Measurements from ENCODE around the gene TRIM10.
A peak's percentile ranks its signal among the peaks of the same experiment; 100 is the strongest.

TRIM10 gene, protein sequence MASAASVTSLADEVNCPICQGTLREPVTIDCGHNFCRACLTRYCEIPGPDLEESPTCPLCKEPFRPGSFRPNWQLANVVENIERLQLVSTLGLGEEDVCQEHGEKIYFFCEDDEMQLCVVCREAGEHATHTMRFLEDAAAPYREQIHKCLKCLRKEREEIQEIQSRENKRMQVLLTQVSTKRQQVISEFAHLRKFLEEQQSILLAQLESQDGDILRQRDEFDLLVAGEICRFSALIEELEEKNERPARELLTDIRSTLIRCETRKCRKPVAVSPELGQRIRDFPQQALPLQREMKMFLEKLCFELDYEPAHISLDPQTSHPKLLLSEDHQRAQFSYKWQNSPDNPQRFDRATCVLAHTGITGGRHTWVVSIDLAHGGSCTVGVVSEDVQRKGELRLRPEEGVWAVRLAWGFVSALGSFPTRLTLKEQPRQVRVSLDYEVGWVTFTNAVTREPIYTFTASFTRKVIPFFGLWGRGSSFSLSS

DNA sequence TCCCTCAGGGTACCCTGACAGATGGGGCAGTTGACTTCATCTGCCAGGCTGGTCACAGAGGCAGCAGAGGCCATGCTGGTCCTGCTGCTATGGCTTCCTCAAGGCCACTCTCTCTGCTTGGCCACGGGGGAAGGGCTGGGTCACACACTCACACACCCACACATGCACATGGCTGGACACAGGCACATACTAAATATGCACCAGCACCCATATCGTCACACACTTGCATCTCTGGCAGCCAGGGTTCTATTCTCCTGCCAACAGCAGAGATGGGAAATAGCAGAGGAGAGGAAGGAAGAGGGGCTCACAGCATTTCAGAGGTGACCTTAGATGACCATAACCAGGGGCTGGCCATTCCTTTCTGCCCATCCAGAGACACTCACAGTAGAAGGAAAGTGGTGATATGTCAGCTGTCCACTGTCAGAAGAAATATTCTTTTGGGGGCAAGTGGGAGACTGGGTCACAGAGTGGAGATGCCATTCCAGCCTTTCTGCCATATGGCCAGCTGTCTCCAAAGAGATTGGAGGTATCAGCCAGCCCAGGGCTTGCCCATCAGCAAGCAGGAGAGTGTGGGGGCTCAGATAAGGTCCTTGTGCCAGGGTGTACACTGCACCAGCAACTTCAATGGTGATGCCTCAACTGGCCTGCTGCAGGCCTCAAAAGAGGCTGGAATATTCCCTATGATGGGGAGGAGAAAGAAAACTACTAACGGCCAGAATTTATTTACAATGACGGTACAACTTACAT is at the start of gene TRIM10:
TSS of gene TRIM10 (minus strand) at position 427 of the 747 bp plus-strand sequence. CDS start at position 74, 353 bp downstream.
- no peak for DNase-seq (ENCODE audit: low spot score)

DNA sequence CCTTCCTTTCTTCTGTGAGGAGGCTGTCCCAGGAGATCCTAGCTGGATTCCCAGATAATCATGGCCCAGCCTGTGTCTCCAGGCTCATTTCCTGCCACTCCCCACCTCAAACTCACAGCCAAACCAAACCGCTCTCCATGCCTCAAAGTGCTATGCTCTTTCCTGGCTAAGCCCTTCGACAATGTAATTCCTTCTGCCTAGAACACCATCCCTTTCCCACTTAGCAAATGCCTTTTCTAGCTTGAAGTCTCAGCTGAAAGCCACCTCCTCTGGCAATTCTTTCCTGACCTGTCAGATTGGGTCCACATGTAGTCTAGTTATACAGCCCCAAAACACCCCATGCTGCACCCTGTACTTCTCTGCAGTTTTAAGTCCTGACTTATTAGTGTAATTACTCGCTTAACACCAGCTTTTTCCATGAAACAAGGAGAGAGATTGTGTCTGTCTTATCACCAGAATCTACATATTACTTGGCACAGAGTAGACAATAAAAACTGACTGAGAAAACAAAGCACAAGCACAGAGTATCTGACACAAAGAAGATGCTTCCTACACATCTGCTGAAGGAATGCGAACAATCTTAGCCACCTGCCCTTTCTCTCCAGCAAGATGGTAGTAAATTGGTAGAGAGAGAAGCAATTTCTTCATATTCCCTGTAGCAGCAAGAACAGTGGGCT is 46.7 kb upstream of the TRIM10 start:
- no peak for DNase-seq (ENCODE audit: low spot score)

DNA sequence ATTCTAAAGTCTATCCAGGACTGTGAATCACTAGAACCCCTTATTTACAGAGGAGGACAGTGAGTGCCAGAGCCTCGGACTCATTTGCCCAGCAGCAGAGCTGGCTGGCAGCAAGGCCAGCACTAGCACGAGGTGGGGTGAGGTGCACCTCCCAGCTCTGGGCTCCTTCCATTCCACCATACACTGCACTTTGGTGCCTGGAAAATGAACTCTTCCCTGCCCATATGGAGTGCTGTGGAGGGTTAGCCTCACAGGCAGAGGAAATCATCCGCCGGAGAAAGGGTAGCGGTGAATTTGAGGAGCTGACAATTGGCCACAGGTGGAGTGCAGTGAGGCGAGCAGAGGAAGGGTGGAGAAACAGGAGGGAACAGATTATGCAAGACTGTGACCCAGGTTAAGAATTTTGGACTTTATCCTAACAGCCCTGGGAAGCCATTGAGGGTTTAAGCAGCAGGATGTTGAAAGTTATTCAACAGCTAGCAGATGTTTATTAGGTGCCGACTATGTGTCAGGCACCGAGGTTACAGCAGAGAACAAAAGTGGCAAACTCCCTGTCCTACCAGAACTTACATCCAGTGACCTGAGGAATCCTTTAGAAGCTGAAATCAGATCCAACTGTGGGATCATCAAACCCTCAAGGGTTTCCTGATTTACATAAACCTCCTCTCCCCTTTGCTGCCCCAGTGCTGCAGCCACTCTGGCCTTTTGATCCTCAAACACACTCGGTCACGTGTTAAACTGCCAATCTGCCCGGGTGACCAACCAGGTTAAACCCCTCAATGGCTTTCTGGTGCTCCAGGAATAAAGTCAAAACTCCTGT is 46.0 kb upstream of the TRIM10 start:
- DNase-seq (ENCODE audit: low spot score), result peak; percentile 37

DNA sequence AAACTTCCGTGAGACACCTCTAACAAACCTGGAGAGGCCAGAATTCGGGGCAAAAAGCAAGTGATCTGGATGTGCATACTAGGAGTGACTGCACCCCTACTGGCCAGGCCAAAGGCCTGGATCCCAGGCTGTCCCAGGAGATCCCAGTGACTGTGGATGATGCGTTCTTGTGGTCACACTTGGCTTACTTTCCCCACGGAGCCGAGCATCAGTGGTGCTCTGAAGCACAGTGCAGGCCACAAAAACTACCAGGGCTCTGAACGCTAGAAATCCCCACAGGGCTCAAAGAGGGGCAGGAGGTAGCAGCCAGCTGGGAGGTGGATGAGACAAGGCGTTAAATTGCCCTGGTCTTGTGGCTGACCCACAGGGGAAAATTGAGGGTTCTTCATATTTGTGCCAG is 45.1 kb upstream of the TRIM10 start:
- no peak for DNase-seq (ENCODE audit: low spot score)

DNA sequence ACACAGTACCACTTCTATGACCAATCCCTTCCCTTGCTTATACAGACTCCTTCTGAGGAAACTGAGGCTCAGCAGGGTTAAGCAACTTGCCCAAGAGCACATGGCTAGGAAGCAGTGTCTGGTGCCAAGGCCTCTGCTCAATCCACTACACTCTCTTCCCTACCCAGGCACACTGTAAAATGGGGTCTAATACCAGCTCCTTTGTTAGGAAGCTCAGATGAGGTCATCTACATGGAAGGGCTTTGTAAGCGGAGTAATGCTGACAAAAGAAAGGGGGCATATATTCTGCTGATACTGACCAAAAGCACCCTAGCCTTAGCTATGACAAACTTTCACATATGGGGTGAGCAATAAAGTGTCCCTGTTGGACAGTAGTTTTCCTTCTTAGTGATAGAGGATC is 43.1 kb upstream of the TRIM10 start:
- no peak for DNase-seq (ENCODE audit: low spot score)

DNA sequence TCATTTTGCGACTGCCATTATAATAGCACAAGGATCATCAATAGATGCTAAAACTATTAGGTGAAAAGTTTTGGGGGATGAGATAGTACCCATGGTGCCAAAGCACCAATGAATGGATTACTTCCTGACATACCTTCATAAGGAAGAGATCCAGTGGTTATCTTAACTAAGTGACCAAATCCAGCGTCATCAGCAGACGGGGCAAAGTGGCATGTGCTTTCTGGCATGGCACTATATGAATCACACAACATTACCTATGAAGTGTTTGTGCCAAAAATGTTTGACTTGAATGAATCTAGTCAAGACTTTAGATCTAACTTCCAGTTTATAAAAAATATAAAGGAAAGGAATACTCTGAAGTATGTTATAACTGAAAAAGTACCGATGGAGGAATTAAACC is 41.4 kb upstream of the TRIM10 start:
- no peak for DNase-seq (ENCODE audit: low spot score)

DNA sequence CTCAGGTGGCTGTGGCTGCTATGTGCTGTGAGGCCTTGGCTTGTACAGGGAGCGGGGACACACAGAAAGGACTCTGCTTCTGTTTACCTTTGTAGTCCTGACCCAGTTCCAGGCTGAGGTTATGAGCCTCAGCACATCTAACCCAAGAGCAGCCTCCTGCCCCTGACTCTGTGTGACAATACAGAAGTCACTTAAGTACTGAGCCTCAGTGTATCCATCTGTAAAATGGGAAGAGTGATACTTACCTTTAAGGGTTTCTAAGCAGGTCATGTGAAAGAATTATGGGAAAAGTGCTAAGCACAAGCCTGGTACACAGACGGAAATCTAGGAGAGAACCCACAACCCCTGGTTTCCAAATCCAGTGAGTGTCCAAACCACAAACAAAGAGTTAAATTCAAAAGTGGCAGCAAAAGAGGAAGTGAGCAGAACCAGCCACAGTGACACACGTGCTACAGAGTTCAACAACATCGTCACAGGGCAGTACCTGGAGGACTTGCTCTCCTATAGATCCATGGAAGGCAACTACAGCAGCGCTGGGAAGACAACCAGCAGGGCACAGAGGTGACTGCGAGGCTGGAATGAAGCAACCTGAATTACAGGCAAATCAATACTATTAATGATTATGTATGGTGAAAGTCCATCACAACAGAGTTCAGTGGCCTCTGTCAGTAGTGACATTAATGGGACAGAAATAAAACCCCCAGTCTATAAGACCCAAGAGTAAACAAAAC is 39.7 kb upstream of the TRIM10 start:
- DNase-seq (ENCODE audit: low spot score), result no peak

DNA sequence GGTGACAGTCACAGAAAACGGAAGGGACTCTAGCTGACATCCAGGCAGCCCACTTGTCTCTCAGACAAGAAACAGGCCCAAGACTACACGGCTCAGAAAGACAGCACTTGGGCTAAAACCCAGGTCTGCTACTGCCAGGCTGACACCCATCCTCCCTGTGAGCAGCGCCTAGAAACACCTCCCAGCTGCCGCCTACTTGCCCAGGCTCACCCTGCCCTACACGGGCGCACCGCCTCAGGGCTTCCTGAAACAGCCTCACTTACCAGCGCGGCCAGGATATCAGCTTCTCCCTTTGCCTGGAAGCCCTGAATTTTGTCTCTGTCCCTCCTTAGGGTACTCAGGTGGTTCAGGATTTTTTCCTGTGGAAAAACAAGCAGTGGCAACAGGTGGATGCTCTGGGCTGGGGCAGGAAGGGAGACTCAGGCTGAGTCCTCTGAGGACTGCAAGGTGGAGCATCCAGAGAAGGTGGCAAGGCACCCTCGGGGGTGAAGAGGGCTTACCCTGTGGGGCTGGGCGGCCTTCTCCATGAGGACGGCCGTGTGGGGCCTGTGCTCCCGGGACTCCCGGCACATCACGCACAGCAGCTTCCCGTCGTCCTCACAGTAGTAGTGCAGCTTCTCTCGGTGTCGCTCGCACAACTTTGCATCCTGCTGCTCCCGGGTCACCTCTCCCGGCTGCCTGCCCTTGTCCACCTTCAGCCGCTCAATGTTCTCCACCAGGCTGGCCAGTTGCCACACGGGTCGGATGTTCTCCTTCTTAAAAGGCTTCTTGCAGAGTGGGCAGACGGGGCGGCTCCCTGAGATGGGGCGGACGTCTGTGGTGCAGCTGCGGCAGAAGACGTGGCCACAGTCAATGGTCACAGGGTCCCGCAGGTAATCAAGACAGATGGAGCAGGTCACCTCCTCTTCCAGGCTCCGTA is 37.4 kb upstream of the TRIM10 start:
- no peak for DNase-seq (ENCODE audit: low spot score)

DNA sequence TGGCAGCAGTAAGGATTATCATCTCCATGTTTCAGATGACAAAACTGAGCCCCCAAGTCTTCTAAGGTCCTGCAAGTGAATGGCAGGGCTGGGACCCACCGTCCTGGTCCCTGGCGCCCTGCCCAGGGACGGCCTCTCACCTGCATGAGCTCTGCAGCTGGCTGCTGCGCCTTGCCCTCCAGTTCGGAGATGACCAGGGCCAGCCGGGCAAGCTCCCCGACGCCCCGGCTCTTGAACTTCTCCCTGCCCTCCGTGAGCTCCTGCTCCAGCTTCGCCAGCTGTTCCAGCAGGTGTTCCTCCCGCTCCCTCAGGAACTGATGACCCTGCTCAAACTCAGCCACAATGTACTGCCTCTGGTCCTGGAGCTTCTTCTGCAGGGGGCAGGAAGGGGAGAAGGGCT is 35.4 kb upstream of the TRIM10 start:
- no peak for DNase-seq (ENCODE audit: low spot score)

DNA sequence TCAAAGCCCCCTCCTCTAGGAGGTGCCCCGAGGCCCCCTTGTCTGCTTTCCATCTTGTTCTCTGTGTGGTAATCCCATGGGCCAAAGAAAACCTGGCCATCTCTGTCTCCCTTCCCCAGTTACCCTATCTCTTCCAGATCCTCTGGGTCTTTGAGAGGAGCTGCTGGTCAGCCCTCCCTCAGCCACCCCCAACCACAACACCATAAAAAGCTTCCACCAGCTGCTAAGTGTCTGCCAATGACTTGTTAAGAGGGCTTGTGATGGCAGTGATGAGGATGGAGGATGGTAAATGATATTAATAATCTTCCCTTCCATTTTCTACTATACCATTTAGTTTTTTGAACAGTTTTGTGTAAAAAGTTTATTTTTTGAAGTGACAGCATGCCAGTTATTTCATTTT is 34.9 kb upstream of the TRIM10 start:
- no peak for DNase-seq (ENCODE audit: low spot score)

DNA sequence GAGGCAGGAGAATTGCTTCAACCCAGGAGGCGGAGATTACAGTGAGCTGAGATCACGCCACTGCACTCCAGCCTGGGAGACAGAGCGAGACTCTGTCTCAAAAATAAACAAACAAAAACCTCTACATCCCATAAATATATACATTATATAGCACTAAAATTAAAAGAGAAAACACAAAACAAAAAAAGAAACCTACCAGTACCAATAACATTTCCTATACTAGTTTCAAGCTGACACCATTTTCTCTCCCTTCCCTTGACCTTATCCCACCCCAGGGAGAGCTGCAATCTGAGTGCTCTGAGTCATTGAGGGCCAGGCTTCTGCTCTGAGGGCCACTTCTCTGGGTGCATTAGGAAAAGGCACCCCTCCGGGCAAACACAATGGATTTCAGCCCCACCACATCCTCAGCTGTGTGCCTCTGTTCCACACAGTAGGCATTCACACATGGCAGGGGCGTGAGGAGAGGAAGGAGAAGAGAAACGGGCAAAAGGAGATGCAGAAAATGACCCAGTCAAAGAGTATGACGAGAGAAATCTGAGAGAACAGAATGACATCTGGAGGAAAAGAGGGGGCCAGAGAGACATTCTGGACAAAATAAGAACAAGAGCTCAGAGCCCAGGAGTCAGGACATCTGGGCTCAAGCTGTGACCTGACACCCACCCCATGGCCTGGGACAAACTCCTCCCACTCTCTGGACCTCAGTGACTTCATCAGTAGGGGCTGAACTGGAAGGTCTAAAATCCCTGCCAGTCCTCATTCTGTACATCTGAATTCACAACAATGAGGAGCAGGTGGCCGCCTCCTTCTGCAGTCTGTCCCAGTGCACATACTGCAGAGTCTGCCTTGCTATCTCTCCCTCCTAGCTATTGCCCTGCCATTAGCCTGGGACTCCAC is 34.0 kb upstream of the TRIM10 start:
- no peak for DNase-seq (ENCODE audit: low spot score)

DNA sequence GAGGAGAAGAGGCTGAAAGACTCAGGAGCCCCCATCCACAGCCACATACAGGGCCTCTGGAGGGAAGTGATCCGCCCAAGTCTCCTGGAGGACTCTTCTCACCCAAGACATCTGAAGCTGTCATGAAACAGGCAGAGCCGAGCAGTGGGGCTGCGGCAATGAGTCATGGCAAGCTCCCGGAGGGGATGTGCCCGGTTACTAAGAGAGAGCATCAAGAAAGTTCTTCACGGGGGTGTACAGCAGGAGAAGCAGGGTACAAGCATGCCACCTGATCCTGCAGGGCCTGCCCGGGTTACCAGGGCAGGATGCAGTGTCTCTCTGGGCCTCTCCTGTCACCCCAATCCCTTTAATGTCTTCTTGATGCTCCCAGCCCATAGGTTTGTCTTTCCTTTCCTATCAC is 31.1 kb upstream of the TRIM10 start:
- DNase-seq (ENCODE audit: low spot score), result no peak

DNA sequence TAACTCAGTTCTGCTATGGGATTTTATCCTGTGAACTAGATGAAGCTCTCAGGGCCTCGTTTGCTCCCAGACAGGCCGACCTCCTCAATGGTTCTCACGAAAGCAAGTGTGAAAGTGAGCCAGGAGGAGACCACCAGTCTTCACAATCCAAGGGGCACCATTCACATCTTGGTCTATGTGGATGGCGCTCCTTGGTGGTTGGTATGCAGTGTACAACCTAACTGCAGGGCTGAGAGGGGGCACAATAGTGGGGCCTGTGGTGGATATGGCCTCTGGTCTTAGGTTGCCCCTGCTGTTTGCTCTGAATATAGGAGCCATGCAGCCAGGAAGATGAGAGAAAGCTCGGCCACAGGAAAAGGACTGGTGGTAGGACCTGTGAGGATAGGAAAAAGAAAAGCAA is 27.5 kb upstream of the TRIM10 start:
- no peak for DNase-seq (ENCODE audit: low spot score)

DNA sequence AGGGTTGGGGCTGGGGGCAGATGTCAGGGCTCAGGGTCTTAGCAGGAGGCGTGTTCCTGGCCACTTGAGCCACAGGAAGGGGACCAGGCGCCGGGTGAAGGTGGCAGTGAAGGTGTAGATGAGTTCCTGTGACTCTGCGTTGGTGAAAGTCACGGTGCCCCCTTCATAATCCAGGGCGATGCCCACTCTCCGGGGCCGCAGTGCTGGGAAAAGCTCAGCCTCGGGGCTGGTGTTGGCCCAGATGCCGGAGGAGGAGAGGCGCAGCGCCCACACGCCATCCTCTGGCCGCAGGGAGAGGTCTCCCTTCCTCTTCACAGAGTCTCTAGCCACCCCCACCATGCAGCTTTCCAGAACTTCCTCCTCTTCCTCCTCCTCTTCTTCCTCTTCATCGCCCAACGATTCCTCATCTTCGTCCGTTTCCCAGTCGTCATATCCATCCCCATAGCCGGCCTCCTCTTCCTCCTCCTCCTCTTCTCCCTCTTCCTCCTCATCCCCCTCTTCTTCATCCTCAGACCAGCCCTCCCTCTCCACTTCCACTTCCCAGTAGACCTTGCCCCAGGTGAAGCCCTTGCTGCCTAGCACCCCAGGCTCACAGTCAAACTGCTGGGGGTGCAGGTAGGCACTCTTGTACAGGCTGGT is 25.0 kb upstream of the TRIM10 start:
- DNase-seq (ENCODE audit: low spot score), result no peak

DNA sequence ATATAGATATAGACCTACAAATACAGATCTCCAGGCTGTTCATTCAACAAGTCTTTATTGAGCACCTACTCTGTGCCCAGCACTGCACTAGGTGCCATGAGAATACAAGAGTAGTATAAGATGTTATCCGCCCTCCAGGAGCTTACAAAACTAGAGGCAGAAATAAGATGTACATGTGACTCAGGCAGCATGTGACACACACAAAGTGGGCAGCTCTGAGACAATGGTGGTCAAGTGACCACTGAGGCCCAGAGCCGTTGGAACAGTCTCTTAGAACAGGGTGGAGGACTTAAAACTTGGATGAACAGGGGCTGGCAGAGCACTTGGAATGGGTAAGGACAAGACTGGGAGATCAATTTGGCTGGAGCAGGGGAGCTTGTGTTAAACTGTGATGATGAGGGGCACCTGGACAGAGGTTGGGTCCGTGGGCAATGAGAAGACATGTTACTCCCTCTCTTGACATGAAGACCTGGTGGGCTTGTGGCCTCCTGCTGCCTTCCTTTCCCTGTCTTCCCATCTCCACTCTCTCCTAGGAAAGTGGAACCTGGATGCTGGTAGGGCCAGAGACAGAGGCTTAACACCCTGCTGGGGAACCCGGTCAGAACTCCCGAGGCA is 23.5 kb upstream of the TRIM10 start:
- no peak for DNase-seq (ENCODE audit: low spot score)

DNA sequence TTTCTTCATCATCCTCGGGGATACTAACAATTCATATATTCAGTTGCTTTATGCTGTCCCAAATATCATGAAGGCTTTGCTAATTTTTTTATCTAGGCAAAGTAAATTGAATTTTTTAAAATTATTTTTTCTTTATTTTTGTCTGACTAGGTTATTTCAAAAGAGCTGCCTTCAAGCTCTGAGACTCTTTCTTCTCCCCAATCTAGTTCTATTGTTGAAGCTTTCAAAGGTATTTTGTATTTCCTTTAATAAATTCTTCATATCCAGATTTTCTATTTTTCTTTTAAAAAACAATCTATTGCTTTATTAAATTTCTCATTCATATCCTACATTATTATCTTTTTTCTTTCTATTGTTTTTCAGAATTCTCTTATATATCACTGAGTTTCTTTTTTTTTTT is 19.1 kb upstream of the TRIM10 start:
- DNase-seq (ENCODE audit: low spot score), result no peak

DNA sequence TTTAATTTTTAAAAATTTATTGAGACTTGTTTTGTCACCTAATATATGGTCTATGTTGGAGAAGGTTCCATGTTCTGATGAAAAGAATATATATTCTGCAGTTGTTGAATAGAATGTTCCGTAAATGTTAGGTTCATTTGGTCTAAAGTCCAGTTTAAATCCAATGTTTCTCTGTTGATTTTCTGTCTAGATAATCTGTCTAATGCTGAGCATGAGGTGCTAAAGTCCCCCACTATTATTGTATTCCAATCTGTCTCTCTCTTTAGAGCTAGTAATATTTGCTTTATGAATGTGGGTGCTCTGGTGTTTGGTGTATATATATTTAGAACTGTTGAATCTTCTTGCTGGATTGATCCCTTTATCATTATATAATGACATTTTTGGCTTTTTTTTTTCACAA is 17.8 kb upstream of the TRIM10 start:
- DNase-seq (ENCODE audit: low spot score), result no peak

DNA sequence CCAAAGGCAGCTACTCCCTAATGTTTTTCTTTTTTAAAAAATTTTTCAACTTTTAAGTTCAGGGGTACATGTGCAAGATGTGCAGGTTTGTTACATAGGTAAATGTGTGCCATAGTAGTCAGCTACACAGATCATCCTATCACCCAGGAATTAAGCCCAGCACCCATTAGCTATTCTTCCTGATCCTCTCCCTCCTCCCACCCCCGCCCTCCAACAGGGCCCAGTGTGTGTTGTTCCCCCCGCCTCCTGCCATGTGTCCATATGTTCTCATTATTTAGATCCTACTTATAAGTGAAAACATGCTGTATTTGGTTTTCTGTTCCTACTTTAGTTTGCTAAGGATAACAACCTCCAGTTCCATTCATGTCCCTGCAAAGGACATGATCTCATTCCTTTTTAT is 14.8 kb upstream of the TRIM10 start:
- DNase-seq (ENCODE audit: low spot score), result no peak

Measured in HuH-7.5 (cell line).